NCI-H226 (cell line): ENCODE results near the gene CAND2.
"Not testable (repeated sequence)": the region's sequence is repeated elsewhere in the genome, so short reads cannot be mapped to it uniquely, and the experiment has no call there.

Source experiments
- DNase-seq: peaks from one replicate; pipeline ENCODE4 v3.0.0-alpha.2; 2015

CAND2 gene

GRCh38 chr3:12868039-12869034 lies 71.9 kb downstream of the CAND2 start:
- DNase-seq: peak; percentile 80

- DNase-seq: peak; percentile 58
Observed at GRCh38 chr3:12869035-12869621, 72.6 kb downstream of the CAND2 start.

- DNase-seq: no peak
Observed at GRCh38 chr3:12870942-12871341, 74.5 kb downstream of the CAND2 start.

- no peak for DNase-seq
Observed at GRCh38 chr3:12871404-12871983, 75.0 kb downstream of the CAND2 start.

- DNase-seq: no peak
Observed at GRCh38 chr3:12875857-12876836, 79.7 kb downstream of the CAND2 start.

- DNase-seq: no peak
Observed at GRCh38 chr3:12877040-12877439, 80.6 kb downstream of the CAND2 start.

GRCh38 chr3:12878141-12878574 lies 81.7 kb downstream of the CAND2 start:
- DNase-seq: no peak

- not testable (repeated sequence) for DNase-seq
Observed at GRCh38 chr3:12878758-12879157, 82.3 kb downstream of the CAND2 start.

- DNase-seq: no peak
Observed at GRCh38 chr3:12879191-12879815, 82.8 kb downstream of the CAND2 start.

GRCh38 chr3:12881858-12882257 lies 85.4 kb downstream of the CAND2 start:
- DNase-seq: not testable (repeated sequence)

- DNase-seq: no peak
Observed at GRCh38 chr3:12882336-12883310, 86.1 kb downstream of the CAND2 start.

- DNase-seq: no peak
Observed at GRCh38 chr3:12884186-12884680, 87.8 kb downstream of the CAND2 start.
